ENCODE measurements around the gene PCGF3.

GRCh38 chr4:729336-730315 lies 24.0 kb downstream of the PCGF3 start:
- TF ChIP-seq ZNF565 (CRISPR knock-in tag; conservative IDR thresholded peaks at IDR 0.05; ENCODE audit: low read depth): no peak
- no peak for TF ChIP-seq TCF4 (CRISPR knock-in tag; IDR thresholded peaks at IDR 0.05; ENCODE audit: borderline replicate concordance)
- TF ChIP-seq, protein P1, sequence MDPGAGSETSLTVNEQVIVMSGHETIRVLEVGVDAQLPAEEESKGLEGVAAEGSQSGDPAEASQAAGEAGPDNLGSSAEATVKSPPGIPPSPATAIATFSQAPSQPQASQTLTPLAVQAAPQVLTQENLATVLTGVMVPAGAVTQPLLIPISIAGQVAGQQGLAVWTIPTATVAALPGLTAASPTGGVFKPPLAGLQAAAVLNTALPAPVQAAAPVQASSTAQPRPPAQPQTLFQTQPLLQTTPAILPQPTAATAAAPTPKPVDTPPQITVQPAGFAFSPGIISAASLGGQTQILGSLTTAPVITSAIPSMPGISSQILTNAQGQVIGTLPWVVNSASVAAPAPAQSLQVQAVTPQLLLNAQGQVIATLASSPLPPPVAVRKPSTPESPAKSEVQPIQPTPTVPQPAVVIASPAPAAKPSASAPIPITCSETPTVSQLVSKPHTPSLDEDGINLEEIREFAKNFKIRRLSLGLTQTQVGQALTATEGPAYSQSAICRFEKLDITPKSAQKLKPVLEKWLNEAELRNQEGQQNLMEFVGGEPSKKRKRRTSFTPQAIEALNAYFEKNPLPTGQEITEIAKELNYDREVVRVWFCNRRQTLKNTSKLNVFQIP (CRISPR knock-in tag; IDR thresholded peaks at IDR 0.05; ENCODE audit: borderline replicate concordance, low read depth): no peak
- TF ChIP-seq, protein P2, sequence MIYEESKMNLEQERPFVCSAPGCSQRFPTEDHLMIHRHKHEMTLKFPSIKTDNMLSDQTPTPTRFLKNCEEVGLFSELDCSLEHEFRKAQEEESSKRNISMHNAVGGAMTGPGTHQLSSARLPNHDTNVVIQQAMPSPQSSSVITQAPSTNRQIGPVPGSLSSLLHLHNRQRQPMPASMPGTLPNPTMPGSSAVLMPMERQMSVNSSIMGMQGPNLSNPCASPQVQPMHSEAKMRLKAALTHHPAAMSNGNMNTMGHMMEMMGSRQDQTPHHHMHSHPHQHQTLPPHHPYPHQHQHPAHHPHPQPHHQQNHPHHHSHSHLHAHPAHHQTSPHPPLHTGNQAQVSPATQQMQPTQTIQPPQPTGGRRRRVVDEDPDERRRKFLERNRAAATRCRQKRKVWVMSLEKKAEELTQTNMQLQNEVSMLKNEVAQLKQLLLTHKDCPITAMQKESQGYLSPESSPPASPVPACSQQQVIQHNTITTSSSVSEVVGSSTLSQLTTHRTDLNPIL (CRISPR knock-in tag; IDR thresholded peaks at IDR 0.05; ENCODE audit: low read depth): no peak
- TF ChIP-seq ISL1 (CRISPR knock-in tag; IDR thresholded peaks at IDR 0.05): no peak
- TF ChIP-seq SNAI2 (CRISPR knock-in tag; IDR thresholded peaks at IDR 0.05): no peak

Measured in SK-N-SH treated with all-trans-retinoic acid at 6 μM for 48 hours (cell line).